ENCODE data around the gene INSIG2. TPM values are rescaled to one million over a fixed set of nuclear protein-coding genes. Genes with fewer than 3 reads are reported as not detected.

Gene INSIG2
- total RNA-seq, 1 experiment from 2014 or later: 8.7 TPM

DNA sequence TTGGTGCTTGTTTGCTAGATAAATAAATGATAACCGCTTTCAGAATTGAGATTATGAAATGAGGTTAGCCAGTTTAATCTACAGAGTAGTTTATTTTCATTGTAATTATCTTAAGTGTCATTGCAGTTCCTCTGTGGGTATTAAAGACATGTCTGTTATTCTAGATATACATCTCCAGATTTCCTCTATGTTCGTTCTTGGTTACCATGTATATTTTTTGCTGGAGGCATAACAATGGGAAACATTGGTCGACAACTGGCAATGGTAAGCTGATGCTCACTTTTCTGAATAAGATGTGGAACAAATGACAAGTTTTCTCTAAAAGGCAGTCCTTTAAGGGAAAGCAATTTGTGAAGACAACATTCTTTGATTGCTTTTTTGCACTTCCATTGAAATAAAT lies 18.7 kb downstream of the INSIG2 start:
- H3K18ac ChIP-seq (ENCODE audit: insufficient read length, low read depth, low read length): no peak overlapping the region
- no peak overlapping the region for H3K14ac ChIP-seq (ENCODE audit: insufficient read depth, low read length)
- H4K20me1 ChIP-seq (ENCODE audit: control insufficient read depth, insufficient read depth, insufficient read length): no peaks in the 10 kb centered on the region
- no peaks in the 10 kb centered on the region for H3K79me2 ChIP-seq (ENCODE audit: insufficient read depth, low read length)
- no peak overlapping the region for H2BK12ac ChIP-seq (ENCODE audit: insufficient read length, low read depth, low read length)
- H3K23ac ChIP-seq (ENCODE audit: insufficient read length, low read depth, low read length): no peak overlapping the region
- no peaks in the 10 kb centered on the region; the same call in 1 of the 2 replicates for H3K4me1 ChIP-seq (ENCODE audit: insufficient read depth, low read length)
- Mint-ChIP-seq H3K27ac (no peak overlapping the region), H3K4me1 (peaks cover 0 to 7% of the 10 kb centered on the region in 2 experiments; a peak in 2 of 4 replicates), H3K4me3 (no peak overlapping the region), H3K9me3 (no peaks in the 10 kb centered on the region), H3K27me3 (ENCODE audit: low read depth) (no peaks in the 10 kb centered on the region), H3K36me3 (ENCODE audit: insufficient read depth in 1 of 3, low read depth in 3 of 3) (peaks cover 0 to 29% (median 20%) of the 10 kb centered on the region in 3 experiments; a peak in 5 of 7 replicates)
- no peaks in the 10 kb centered on the region for H3K9me3 ChIP-seq (ENCODE audit: control insufficient read depth, low read depth, low read length)
- TF ChIP-seq, protein P1, sequence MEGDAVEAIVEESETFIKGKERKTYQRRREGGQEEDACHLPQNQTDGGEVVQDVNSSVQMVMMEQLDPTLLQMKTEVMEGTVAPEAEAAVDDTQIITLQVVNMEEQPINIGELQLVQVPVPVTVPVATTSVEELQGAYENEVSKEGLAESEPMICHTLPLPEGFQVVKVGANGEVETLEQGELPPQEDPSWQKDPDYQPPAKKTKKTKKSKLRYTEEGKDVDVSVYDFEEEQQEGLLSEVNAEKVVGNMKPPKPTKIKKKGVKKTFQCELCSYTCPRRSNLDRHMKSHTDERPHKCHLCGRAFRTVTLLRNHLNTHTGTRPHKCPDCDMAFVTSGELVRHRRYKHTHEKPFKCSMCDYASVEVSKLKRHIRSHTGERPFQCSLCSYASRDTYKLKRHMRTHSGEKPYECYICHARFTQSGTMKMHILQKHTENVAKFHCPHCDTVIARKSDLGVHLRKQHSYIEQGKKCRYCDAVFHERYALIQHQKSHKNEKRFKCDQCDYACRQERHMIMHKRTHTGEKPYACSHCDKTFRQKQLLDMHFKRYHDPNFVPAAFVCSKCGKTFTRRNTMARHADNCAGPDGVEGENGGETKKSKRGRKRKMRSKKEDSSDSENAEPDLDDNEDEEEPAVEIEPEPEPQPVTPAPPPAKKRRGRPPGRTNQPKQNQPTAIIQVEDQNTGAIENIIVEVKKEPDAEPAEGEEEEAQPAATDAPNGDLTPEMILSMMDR (conservative IDR thresholded peaks at IDR 0.05): no peak
- H2AK5ac ChIP-seq (ENCODE audit: insufficient read length, low read length): no peak overlapping the region
- no peak overlapping the region for H2AFZ ChIP-seq (ENCODE audit: low read length)
- H3K9ac ChIP-seq (ENCODE audit: extremely low read depth, insufficient read length, low read length): no peak overlapping the region
- no peak overlapping the region for H2BK20ac ChIP-seq (ENCODE audit: low read depth, low read length, poor library complexity, severe bottlenecking)
- H4K8ac ChIP-seq (replicated peaks; ENCODE audit: insufficient read length, low read depth, low read length): no peak overlapping the region
- H3K4ac ChIP-seq (ENCODE audit: low read depth, low read length): no peak overlapping the region
- H3K79me1 ChIP-seq (ENCODE audit: insufficient read depth, low read depth, low read length, poor library complexity, severe bottlenecking): no peaks in the 10 kb centered on the region
- WGBS (ENCODE audit: extremely low coverage, insufficient read length, low lambda C conversion rate): no CpG with 5 or more reads among the region's 3 CpGs
- no peak overlapping the region for H3K27ac ChIP-seq (ENCODE audit: insufficient read length, low read depth, low read length)
- no peak overlapping the region for H3K4me2 ChIP-seq (ENCODE audit: insufficient read depth, insufficient read length, low read length)
- no peak overlapping the region for H3K56ac ChIP-seq (ENCODE audit: insufficient read length, low read depth, low read length)
- no peak for DNase-seq
- H3K23me2 ChIP-seq (ENCODE audit: insufficient read length, low read depth, low read length, poor library complexity, severe bottlenecking): no peaks in the 10 kb centered on the region
- H2BK5ac ChIP-seq (ENCODE audit: insufficient read length, low read length): no peak overlapping the region
- H3T11ph ChIP-seq (ENCODE audit: low read length): no peak overlapping the region
- H3K27me3 ChIP-seq (ENCODE audit: insufficient read depth, low read length): no peaks in the 10 kb centered on the region
- H4K5ac ChIP-seq (ENCODE audit: insufficient read length, low read depth, low read length): no peak overlapping the region
- H2BK15ac ChIP-seq (ENCODE audit: low read depth, low read length): no peak overlapping the region
- no peak overlapping the region for H2BK120ac ChIP-seq (ENCODE audit: low read depth, low read length, poor library complexity, severe bottlenecking)
- no peak overlapping the region for H4K91ac ChIP-seq (ENCODE audit: insufficient read length, low read depth, low read length)

Measured in H9 (cell line).